Muscle layer of duodenum (tissue), 2 donors: ENCODE data around the gene PYGO2.
A peak's percentile ranks its signal among the peaks of the same experiment; 100 is the strongest.

Experiments used
- H3K27ac ChIP-seq: one replicate; pipeline ENCODE4 v1.7.0; 2013; ENCODE audit warnings: mild to moderate bottlenecking, low read length
- H3K27me3 ChIP-seq: one replicate; pipeline ENCODE4 v1.7.0; 2013; ENCODE audit warnings: low read depth, mild to moderate bottlenecking, control low read depth, low read length
- H3K36me3 ChIP-seq, 2 donors: one replicate each; pipeline ENCODE4 v1.7.0; 2013; ENCODE audit warnings: low read length in 2 of 2, control low read depth in 1 of 2, mild to moderate bottlenecking in 1 of 2; ENCODE audit not compliant: insufficient read depth in 2 of 2, control insufficient read depth in 1 of 2
- H3K4me1 ChIP-seq, 2 donors: one replicate each; pipeline ENCODE4 v1.7.0; 2013; ENCODE audit warnings: low read length in 2 of 2, mild to moderate bottlenecking in 2 of 2, control low read depth in 1 of 2, moderate library complexity in 1 of 2; ENCODE audit not compliant: insufficient read depth in 2 of 2, control insufficient read depth in 1 of 2
- H3K4me3 ChIP-seq, 2 donors: one replicate each; pipeline ENCODE4 v1.7.0; 2013; ENCODE audit warnings: low read length in 2 of 2, low read depth in 1 of 2, mild to moderate bottlenecking in 1 of 2
- H3K9me3 ChIP-seq, 2 donors: one replicate each; pipeline ENCODE4 v1.7.0; 2013; ENCODE audit warnings: low read length in 2 of 2, control low read depth in 1 of 2, mild to moderate bottlenecking in 1 of 2; ENCODE audit not compliant: control insufficient read depth in 1 of 2
- donor health status: healthy.

PYGO2 gene

GRCh38 chr1:154961207-154962155 is at the start of gene PYGO2:
Gene PYGO2, minus strand, starts transcription at chr1:154961782. Its CDS starts 206 bp downstream, at chr1:154961576.
- Histone ChIP-seq H3K4me1 (peaks cover 11 to 33% of the 10 kb centered on the region in 2 donors), H3K9me3 (no peaks in the 10 kb centered on the region), H3K36me3 (peaks cover 27 to 49% of the 10 kb centered on the region in 2 donors), H3K27me3 (no peaks in the 10 kb centered on the region), H3K27ac (peak within 1 kb of the TSS; percentile 68), H3K4me3 (peak within 1 kb of the TSS; percentile 72 to 85)

GRCh38 chr1:155011004-155011416 is 49.4 kb upstream of the PYGO2 start:
- Histone ChIP-seq H3K4me3 (no peak overlapping the region), H3K4me1 (peaks cover 31 to 38% of the 10 kb centered on the region in 2 donors), H3K27me3 (no peaks in the 10 kb centered on the region), H3K27ac (peak overlapping the region; percentile 56), H3K9me3 (no peaks in the 10 kb centered on the region), H3K36me3 (peaks cover 4 to 19% of the 10 kb centered on the region in 2 donors)

- Histone ChIP-seq H3K4me1 (peaks cover 35 to 37% of the 10 kb centered on the region in 2 donors), H3K4me3 (peak overlapping the region; percentile 2 to 27), H3K27me3 (no peaks in the 10 kb centered on the region), H3K36me3 (peaks cover 0 to 14% of the 10 kb centered on the region in 2 donors), H3K9me3 (no peaks in the 10 kb centered on the region), H3K27ac (peak overlapping the region; percentile 56)
Observed at GRCh38 chr1:155010211-155010918, 48.8 kb upstream of the PYGO2 start.

- Histone ChIP-seq H3K4me3 (peak overlapping the region; percentile 2 to 27), H3K36me3 (peaks cover 0 to 8% of the 10 kb centered on the region in 2 donors), H3K9me3 (no peaks in the 10 kb centered on the region), H3K27me3 (no peaks in the 10 kb centered on the region), H3K27ac (no peak overlapping the region), H3K4me1 (peaks cover 35 to 43% of the 10 kb centered on the region in 2 donors)
Observed at GRCh38 chr1:155009742-155010141, 48.2 kb upstream of the PYGO2 start.

GRCh38 chr1:155009221-155009711 is 47.7 kb upstream of the PYGO2 start:
- Histone ChIP-seq H3K36me3 (peaks cover 0 to 3% of the 10 kb centered on the region in 2 donors), H3K27ac (peak overlapping the region; percentile 86), H3K9me3 (no peaks in the 10 kb centered on the region), H3K27me3 (no peaks in the 10 kb centered on the region), H3K4me3 (peak overlapping the region; percentile 27 to 53), H3K4me1 (peaks cover 35 to 48% of the 10 kb centered on the region in 2 donors)

- H3K4me1 ChIP-seq = peaks cover 35 to 54% of the 10 kb centered on the region in 2 donors
- peak overlapping the region; percentile 30 to 53 for H3K4me3 ChIP-seq
- H3K9me3 ChIP-seq = no peaks in the 10 kb centered on the region
- H3K36me3 ChIP-seq = no peaks in the 10 kb centered on the region
- H3K27me3 ChIP-seq = no peaks in the 10 kb centered on the region
- peak overlapping the region; percentile 86 for H3K27ac ChIP-seq
Observed at GRCh38 chr1:155008015-155008941, 46.7 kb upstream of the PYGO2 start.

GRCh38 chr1:155007251-155007828 is 45.8 kb upstream of the PYGO2 start:
- no peaks in the 10 kb centered on the region for H3K36me3 ChIP-seq
- H3K27me3 ChIP-seq = no peaks in the 10 kb centered on the region
- peaks cover 29 to 51% of the 10 kb centered on the region in 2 donors for H3K4me1 ChIP-seq
- peak overlapping the region in 1 of 2 donors; percentile 46 for H3K4me3 ChIP-seq
- peak overlapping the region; percentile 86 for H3K27ac ChIP-seq
- no peaks in the 10 kb centered on the region for H3K9me3 ChIP-seq

GRCh38 chr1:155006601-155007101 is 45.1 kb upstream of the PYGO2 start:
- peaks cover 27 to 44% of the 10 kb centered on the region in 2 donors for H3K4me1 ChIP-seq
- H3K27ac ChIP-seq = peak overlapping the region; percentile 97
- peak overlapping the region in 1 of 2 donors; percentile 33 for H3K4me3 ChIP-seq

GRCh38 chr1:155005076-155006011 is 43.8 kb upstream of the PYGO2 start:
- H3K4me1 ChIP-seq = peaks cover 18 to 38% of the 10 kb centered on the region in 2 donors

More at GRCh38 chr1:155006601-155007101, 45.1 kb upstream of the PYGO2 start:
- no peaks in the 10 kb centered on the region for H3K9me3 ChIP-seq
- H3K36me3 ChIP-seq = peaks cover 0 to 3% of the 10 kb centered on the region in 2 donors
- no peaks in the 10 kb centered on the region for H3K27me3 ChIP-seq

More at GRCh38 chr1:155005076-155006011, 43.8 kb upstream of the PYGO2 start:
- no peaks in the 10 kb centered on the region for H3K27me3 ChIP-seq
- peaks cover 0 to 5% of the 10 kb centered on the region in 2 donors for H3K36me3 ChIP-seq
- H3K27ac ChIP-seq = peak overlapping the region; percentile 97
- H3K9me3 ChIP-seq = no peaks in the 10 kb centered on the region
- peak overlapping the region; percentile 92 to 93 for H3K4me3 ChIP-seq
